ENCODE data around the gene RAPGEF2.

DNA sequence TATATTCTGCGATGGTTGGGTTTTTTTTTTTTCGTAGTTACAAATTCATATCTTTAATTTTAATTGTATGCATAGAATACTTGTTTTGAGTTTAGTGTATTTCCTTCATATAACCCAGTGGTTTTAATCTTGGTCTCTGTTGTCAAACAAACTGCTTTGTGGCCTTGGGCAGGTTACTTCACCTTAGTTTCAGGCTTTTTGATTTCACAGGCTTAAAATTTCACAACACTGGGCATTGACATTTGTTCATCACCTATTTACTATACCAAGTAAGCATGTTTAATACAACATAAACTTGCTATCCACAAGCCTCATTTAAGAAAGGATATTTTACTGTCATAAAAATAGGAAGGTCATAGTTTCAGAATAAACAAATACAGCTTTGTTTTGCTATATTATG lies 14.7 kb downstream of the RAPGEF2 start:
- TF ChIP-seq, protein P1, sequence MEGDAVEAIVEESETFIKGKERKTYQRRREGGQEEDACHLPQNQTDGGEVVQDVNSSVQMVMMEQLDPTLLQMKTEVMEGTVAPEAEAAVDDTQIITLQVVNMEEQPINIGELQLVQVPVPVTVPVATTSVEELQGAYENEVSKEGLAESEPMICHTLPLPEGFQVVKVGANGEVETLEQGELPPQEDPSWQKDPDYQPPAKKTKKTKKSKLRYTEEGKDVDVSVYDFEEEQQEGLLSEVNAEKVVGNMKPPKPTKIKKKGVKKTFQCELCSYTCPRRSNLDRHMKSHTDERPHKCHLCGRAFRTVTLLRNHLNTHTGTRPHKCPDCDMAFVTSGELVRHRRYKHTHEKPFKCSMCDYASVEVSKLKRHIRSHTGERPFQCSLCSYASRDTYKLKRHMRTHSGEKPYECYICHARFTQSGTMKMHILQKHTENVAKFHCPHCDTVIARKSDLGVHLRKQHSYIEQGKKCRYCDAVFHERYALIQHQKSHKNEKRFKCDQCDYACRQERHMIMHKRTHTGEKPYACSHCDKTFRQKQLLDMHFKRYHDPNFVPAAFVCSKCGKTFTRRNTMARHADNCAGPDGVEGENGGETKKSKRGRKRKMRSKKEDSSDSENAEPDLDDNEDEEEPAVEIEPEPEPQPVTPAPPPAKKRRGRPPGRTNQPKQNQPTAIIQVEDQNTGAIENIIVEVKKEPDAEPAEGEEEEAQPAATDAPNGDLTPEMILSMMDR (IDR thresholded peaks at IDR 0.05), result no peak
- TF ChIP-seq POLR2AphosphoS5 (IDR thresholded peaks at IDR 0.05) (no peak), POLR2A (IDR thresholded peaks at IDR 0.05) (no peak)

Measured in breast epithelium (tissue), 3 donors.